ENCODE results near the gene UGT1A7.
"Not testable (repeated sequence)": the region's sequence is repeated elsewhere in the genome, so short reads cannot be mapped to it uniquely, and the experiment has no call there.

The UGT1A7 gene

DNA sequence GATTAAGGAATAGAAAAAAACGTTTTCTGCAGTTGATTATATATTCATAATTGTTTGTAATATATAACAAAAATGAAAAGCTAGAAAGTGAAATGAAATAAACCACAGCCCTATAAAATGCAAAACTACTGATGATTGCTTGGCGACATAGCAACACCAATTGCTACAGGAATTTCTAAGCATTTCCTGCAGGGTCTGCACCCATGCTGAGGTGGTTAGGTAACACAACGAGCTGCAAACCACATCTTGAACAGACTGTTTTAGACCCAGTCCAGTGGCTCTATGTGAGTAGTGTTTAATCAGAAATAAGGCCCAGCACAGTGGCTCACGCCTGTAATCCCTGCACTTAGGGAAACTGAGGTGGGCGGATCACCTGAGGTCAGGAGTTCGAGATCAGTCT, 27.2 kb upstream of the UGT1A7 start:
- TF ChIP-seq CTCF (IDR thresholded peaks at IDR 0.05), result no peak
- TF ChIP-seq ZFX (IDR thresholded peaks at IDR 0.05; ENCODE audit: borderline replicate concordance), result no peak
- H3K27ac ChIP-seq, result no peak overlapping the region

DNA sequence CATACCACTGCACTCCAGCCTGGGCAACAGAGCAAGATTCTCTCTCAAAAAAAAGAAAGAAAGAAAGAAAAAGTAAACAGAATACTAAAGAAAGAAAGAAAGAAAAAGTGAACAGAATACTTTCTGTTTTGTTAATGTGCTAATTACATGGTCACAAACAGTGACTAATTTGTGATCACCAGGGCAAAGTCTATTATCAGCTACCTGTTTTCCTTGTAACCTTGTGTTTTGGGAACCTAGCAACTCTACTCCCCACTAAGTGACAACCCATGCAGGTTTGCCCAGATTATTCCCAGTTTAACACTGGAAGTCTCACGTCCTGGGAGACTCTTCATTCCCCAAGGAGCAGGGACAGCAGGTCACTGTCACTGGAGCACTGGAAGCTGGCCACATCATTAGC, 26.7 kb upstream of the UGT1A7 start:
- TF ChIP-seq ZFX (IDR thresholded peaks at IDR 0.05; ENCODE audit: borderline replicate concordance) (no peak), CTCF (IDR thresholded peaks at IDR 0.05) (no peak)
- no peak overlapping the region for H3K27ac ChIP-seq

DNA sequence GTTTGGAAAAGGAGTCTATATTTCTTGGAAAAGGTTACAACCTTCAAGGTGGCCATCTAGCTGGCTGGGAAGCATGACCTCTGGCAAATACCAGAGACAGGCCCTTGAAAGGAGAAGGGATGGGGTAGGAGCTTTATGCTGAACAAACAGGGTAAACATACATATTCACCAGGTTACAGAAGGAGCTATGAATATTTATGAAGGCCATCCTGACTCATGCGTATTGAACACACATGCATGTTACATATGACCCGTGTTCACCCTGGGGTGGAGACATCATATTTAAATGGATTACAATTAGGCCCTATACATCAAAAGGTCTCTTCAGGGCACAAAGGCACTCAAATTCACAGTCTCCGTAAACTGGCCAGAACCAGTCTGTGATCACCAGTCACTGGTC, 25.8 kb upstream of the UGT1A7 start:
- H3K27ac ChIP-seq, result not testable (repeated sequence)

- no peak overlapping the region for H3K27ac ChIP-seq
These were observed 25.3 kb upstream of the UGT1A7 start for GRCh38 chr2:233656443-233656842.

GRCh38 chr2:233658610-233659009, 23.1 kb upstream of the UGT1A7 start:
- no peak for TF ChIP-seq ZFX (IDR thresholded peaks at IDR 0.05; ENCODE audit: borderline replicate concordance)
- no peak for TF ChIP-seq CTCF (IDR thresholded peaks at IDR 0.05)
- no peak overlapping the region for H3K27ac ChIP-seq

More at GRCh38 chr2:233656443-233656842, 25.3 kb upstream of the UGT1A7 start:
- TF ChIP-seq ZFX (IDR thresholded peaks at IDR 0.05; ENCODE audit: borderline replicate concordance) (no peak), CTCF (IDR thresholded peaks at IDR 0.05) (no peak)

DNA sequence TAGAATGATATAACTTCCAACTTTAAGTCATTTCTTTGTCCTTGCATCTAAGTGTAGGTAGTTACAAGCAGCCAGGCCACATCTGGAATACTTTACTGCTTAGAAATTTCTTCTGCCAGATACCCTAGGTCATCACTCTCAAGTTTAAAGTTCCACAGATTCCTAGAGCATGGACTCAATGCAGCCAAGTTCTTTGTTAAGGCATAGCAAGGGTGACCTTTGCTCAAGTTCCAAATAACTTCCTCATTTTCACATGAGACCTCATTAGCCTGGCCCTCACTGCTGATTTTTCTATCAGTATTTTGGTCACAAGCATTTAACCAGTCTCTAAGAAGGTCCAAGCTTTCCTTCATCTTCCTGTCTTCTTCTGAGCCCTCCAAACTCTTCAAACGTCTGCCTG, 17.8 kb upstream of the UGT1A7 start:
- TF ChIP-seq CTCF (IDR thresholded peaks at IDR 0.05) (no peak), ZFX (IDR thresholded peaks at IDR 0.05; ENCODE audit: borderline replicate concordance) (no peak)
- no peak overlapping the region for H3K27ac ChIP-seq

GRCh38 chr2:233668605-233669260, 13.0 kb upstream of the UGT1A7 start:
- H3K27ac ChIP-seq, result no peak overlapping the region
- TF ChIP-seq ZFX (IDR thresholded peaks at IDR 0.05; ENCODE audit: borderline replicate concordance), result no peak
- TF ChIP-seq CTCF (IDR thresholded peaks at IDR 0.05), result no peak

Measured in 22Rv1 (cell line).